Endothelial cell of umbilical vein (primary cell): ENCODE results near the gene HTR6. TPM values are rescaled to one million over a fixed set of nuclear protein-coding genes. Genes with fewer than 3 reads are reported as not detected.

ENCODE experiments used
- BruUV-seq: library from RNA; stranded (reverse); fragments of 400-500 nt; replicated peaks from 2 replicates; lab custom pipeline; 2021; lab: Mats Ljungman, UMichigan
- CTCF ChIA-PET: fragments of 300-600, 350-600 bp; sonication (Branson Sonifier 250); formaldehyde crosslinking; loops from one replicate; lab custom pipeline; 2021; ENCODE audit warnings: antibody characterized with exemption, inconsistent platforms; lab: Charles Lee
- POLR2A ChIA-PET: fragments of 300-600, 350-600 bp; sonication (Branson Sonifier 250); formaldehyde crosslinking; loops from one replicate; lab custom pipeline; 2021; ENCODE audit warnings: antibody characterized with exemption, inconsistent platforms; lab: Charles Lee
- DNase-seq: peaks from one replicate; pipeline ENCODE4 v3.0.0-alpha.2; 2011; ENCODE audit warnings: low read depth, low spot score
- FAIRE-seq: peaks from 2 replicates; lab custom pipeline; 2011; peaks lifted over from hg19 to GRCh38; lab: Jason Lieb, UNC
- H2AFZ ChIP-seq: 2 replicates; pipeline ENCODE4 v1.6.0; 2012; ENCODE audit warnings: low read depth, low read length, control low read depth, inconsistent platforms
- H3K27ac ChIP-seq: 2 replicates; pipeline ENCODE4 v1.5.1; 2011; ENCODE audit warnings: low read depth, mild to moderate bottlenecking, control low read depth, low read length, moderate library complexity; ENCODE audit not compliant: insufficient read depth
- H3K27me3 ChIP-seq, 2 experiments: 2 replicates each; pipeline versions ENCODE4 v1.6.0 to v1.6.1; 2011; ENCODE audit warnings: low read length in 2 of 2, mixed read lengths in 1 of 2; ENCODE audit not compliant: control insufficient read depth in 2 of 2, insufficient read depth in 2 of 2
- H3K36me3 ChIP-seq, 2 experiments: 2 replicates in 1 of 2; 3 replicates in 1 of 2; pipeline ENCODE4 v1.5.1; 2011; ENCODE audit warnings: low read length in 2 of 2, mild to moderate bottlenecking in 1 of 2, moderate library complexity in 1 of 2; ENCODE audit not compliant: control insufficient read depth in 2 of 2, insufficient read depth in 2 of 2; ENCODE audit errors: extremely low read depth in 1 of 2
- H3K4me1 ChIP-seq: 3 replicates; pipeline ENCODE4 v1.5.1; 2011; ENCODE audit warnings: mild to moderate bottlenecking, low read length; ENCODE audit not compliant: control insufficient read depth, insufficient read depth; ENCODE audit errors: extremely low read depth
- H3K4me2 ChIP-seq: 2 replicates; pipeline ENCODE4 v1.6.1; 2011; ENCODE audit warnings: low read length, control low read depth, mixed read lengths; ENCODE audit not compliant: insufficient read depth
- H3K4me3 ChIP-seq, 3 experiments: fragments of 200-600 bp in 1 of 3; sonication (generic), shearing (Covaris generic) in 1 of 3; replicated peaks in 1 of 3; 2 replicates each; pipeline ENCODE4 v1.5.1; 2011 to 2016; ENCODE audit warnings: control low read depth in 3 of 3, low read length in 3 of 3, mild to moderate bottlenecking in 2 of 3, inconsistent platforms in 1 of 3, low read depth in 1 of 3, moderate library complexity in 1 of 3; ENCODE audit not compliant: insufficient read depth in 1 of 3
- H3K79me2 ChIP-seq: 2 replicates; pipeline ENCODE4 v1.6.0; 2012; ENCODE audit warnings: low read length, inconsistent platforms; ENCODE audit not compliant: control insufficient read depth, insufficient read depth
- H3K9ac ChIP-seq: replicated peaks from 2 replicates; pipeline ENCODE3; 2011; ENCODE audit warnings: low read length, control low read depth; ENCODE audit not compliant: insufficient read depth; ENCODE audit errors: extremely low read depth
- H3K9me1 ChIP-seq: replicated peaks from 3 replicates; pipeline ENCODE4 v1.6.0; 2011; ENCODE audit warnings: mild to moderate bottlenecking, low read length; ENCODE audit not compliant: control insufficient read depth, insufficient read depth; ENCODE audit errors: extremely low read depth
- H3K9me3 ChIP-seq: replicated peaks from 2 replicates; pipeline ENCODE4 v1.5.1; 2012; ENCODE audit warnings: low read length, inconsistent platforms; ENCODE audit not compliant: control insufficient read depth, insufficient read depth
- H4K20me1 ChIP-seq: replicated peaks from 2 replicates; pipeline ENCODE3; 2011; ENCODE audit warnings: mild to moderate bottlenecking, low read length; ENCODE audit not compliant: control insufficient read depth, insufficient read depth; ENCODE audit errors: extremely low read depth
- CTCF ChIP-seq, 2 donors: IDR thresholded peaks; 1 replicate in 1 of 2; 2 replicates in 1 of 2; pipeline ENCODE4 v1.5.1; 2011; ENCODE audit warnings: low read length in 2 of 2, mild to moderate bottlenecking in 2 of 2, moderate library complexity in 2 of 2, control low read depth in 1 of 2, inconsistent platforms in 1 of 2, low read depth in 1 of 2; ENCODE audit not compliant: insufficient read depth in 1 of 2; ENCODE audit errors: extremely low read depth in 1 of 2
- EZH2 ChIP-seq: IDR thresholded peaks from 2 replicates; pipeline ENCODE4 v1.6.1; 2012; ENCODE audit warnings: borderline replicate concordance, low read depth, mild to moderate bottlenecking, moderate library complexity, low read length, inconsistent platforms; ENCODE audit not compliant: severe bottlenecking
- FOS ChIP-seq: IDR thresholded peaks from 2 replicates; pipeline ENCODE4 v1.6.1; 2011; ENCODE audit warnings: mild to moderate bottlenecking, low read length, moderate library complexity, borderline replicate concordance; ENCODE audit not compliant: insufficient read depth
- GATA2 ChIP-seq: IDR thresholded peaks from 2 replicates; pipeline ENCODE4 v1.7.0; 2011; ENCODE audit warnings: low read depth, mild to moderate bottlenecking, moderate library complexity, mixed read lengths, low read length; ENCODE audit not compliant: insufficient read length, insufficient read depth
- JUN ChIP-seq: IDR thresholded peaks from 2 replicates; pipeline ENCODE4 v1.6.1; 2011; ENCODE audit warnings: borderline replicate concordance, low read depth; ENCODE audit not compliant: insufficient read length, insufficient read depth
- MAX ChIP-seq: IDR thresholded peaks from 2 replicates; pipeline ENCODE4 v1.6.1; 2011; ENCODE audit not compliant: insufficient read depth, insufficient read length
- MYC ChIP-seq: IDR thresholded peaks from one replicate; pipeline ENCODE4 v1.6.1; 2011; ENCODE audit warnings: mild to moderate bottlenecking, low read depth, low read length
- POLR2A ChIP-seq: IDR thresholded peaks from 2 replicates; pipeline ENCODE4 v1.6.1; 2012; ENCODE audit warnings: low read depth, mild to moderate bottlenecking, control low read depth, low read length
- POLR2AphosphoS5 ChIP-seq: IDR thresholded peaks from 2 replicates; pipeline ENCODE4 v1.6.1; 2012; ENCODE audit warnings: low read depth, mild to moderate bottlenecking, control low read depth, low read length, moderate library complexity; ENCODE audit not compliant: insufficient read depth
- dilution Hi-C: fragments of 300-500 bp; cut with MboI; formaldehyde crosslinking; loops from one replicate; pipeline ENCODE4 v1.15.0; 2019; ENCODE audit warnings: low sequenced_read_pairs; ENCODE audit not compliant: extremely low pct_ligation_motif_present
- intact Hi-C: fragments of 100-400 bp; cut with micrococcal nuclease; formaldehyde crosslinking; loops from one replicate; pipeline ENCODE4 v1.10.0; 2022
- polyA plus RNA-seq, 4 experiments: library from polyadenylated mRNA; depleted of rRNA in 3 of 4; stranded (reverse) in 3 of 4; unstranded in 1 of 4; fragments of >200 nt; gene quantifications; 2 replicates each; pipeline versions ENCODE4 v1.2.1 to v1.2.3, GENCODE V29; 2011 to 2012; ENCODE audit warnings: missing spikeins in 1 of 4
- total RNA-seq: library from RNA; stranded (reverse); gene quantifications from 2 replicates; pipeline ENCODE4 v1.2.3, GENCODE V29; 2021

HTR6 gene
- total and polyA plus RNA-seq, 2 donors (not counting 3 experiments of a cell fraction or from before 2014, with no cell fraction given), result not detected

GRCh38 chr1:19676438-19676922 lies 11.8 kb downstream of the HTR6 start:
- FAIRE-seq, result peak; percentile 52

More at GRCh38 chr1:19676438-19676922, 11.8 kb downstream of the HTR6 start:
- Histone ChIP-seq H3K9me3 (no peaks in the 10 kb centered on the region), H3K36me3 (no peaks in the 10 kb centered on the region), H2AFZ (no peak overlapping the region), H3K79me2 (no peaks in the 10 kb centered on the region), H3K9me1 (no peaks in the 10 kb centered on the region), H3K4me3 (no peak overlapping the region), H3K4me2 (no peak overlapping the region), H3K9ac (no peak overlapping the region), H3K27me3 (no peaks in the 10 kb centered on the region), H4K20me1 (no peaks in the 10 kb centered on the region), H3K27ac (no peak overlapping the region), H3K4me1 (no peaks in the 10 kb centered on the region)
- CTCF ChIA-PET, result interaction anchor here (1.0 to 2.3 kb wide), 4 partner anchors 9 to 28 kb away, joined by 3 to 9 read pairs (median 6); no protein-coding TSS in a partner anchor
- dilution Hi-C loops (no loop called here), intact Hi-C loops (no loop called here)
- POLR2A ChIA-PET, result no interaction called here
- DNase-seq, result peak; percentile 37
- no TSS peak for BruUV-seq
- TF ChIP-seq CTCF (IDR thresholded peaks at IDR 0.05; ENCODE audit: extremely low read depth in 1 of 2, insufficient read depth in 1 of 2, low read depth in 1 of 2, low read length in 2 of 2) (no peak), GATA2 (no peak), FOS (no peak), JUN (no peak), EZH2 (no peak), MYC (no peak), POLR2A (no peak), POLR2AphosphoS5 (no peak), MAX (no peak)
